Stimulated activated CD4-positive, alpha-beta T cell treated with anti-CD3 and anti-CD28 coated beads, Interleukin-4, amount 100 ng/mL, for 1 hour (primary cell): ENCODE measurements around the gene ENO1.

Experiments used
- DNase-seq: peaks from one replicate; pipeline ENCODE4 v3.0.0-alpha.2; 2020

The ENO1 gene

GRCh38 chr1:8870103-8870502, 8.4 kb downstream of the ENO1 start:
- no peak for DNase-seq

GRCh38 chr1:8867878-8868567, 10.5 kb downstream of the ENO1 start:
- no peak for DNase-seq

- DNase-seq, result no peak
Observed at GRCh38 chr1:8866792-8867415, 11.6 kb downstream of the ENO1 start.

- no peak for DNase-seq
Observed at GRCh38 chr1:8866173-8866791, 12.2 kb downstream of the ENO1 start.

GRCh38 chr1:8864713-8865344, 13.7 kb downstream of the ENO1 start:
- no peak for DNase-seq

GRCh38 chr1:8863794-8864233, 14.7 kb downstream of the ENO1 start:
- DNase-seq, result no peak

- DNase-seq, result no peak
Observed at GRCh38 chr1:8863138-8863537, 15.3 kb downstream of the ENO1 start.

GRCh38 chr1:8862528-8862927, 16.0 kb downstream of the ENO1 start:
- DNase-seq, result no peak

- no peak for DNase-seq
Observed at GRCh38 chr1:8860738-8861516, 17.6 kb downstream of the ENO1 start.

- DNase-seq, result no peak
Observed at GRCh38 chr1:8858888-8859706, 19.4 kb downstream of the ENO1 start.

- no peak for DNase-seq
Observed at GRCh38 chr1:8858112-8858668, 20.3 kb downstream of the ENO1 start.

GRCh38 chr1:8856689-8857412, 21.6 kb downstream of the ENO1 start:
- no peak for DNase-seq

GRCh38 chr1:8854240-8854639, 24.2 kb downstream of the ENO1 start:
- DNase-seq, result no peak

GRCh38 chr1:8851060-8851459, 27.4 kb downstream of the ENO1 start:
- DNase-seq, result no peak

GRCh38 chr1:8848663-8849386, 29.7 kb downstream of the ENO1 start:
- DNase-seq, result peak; percentile 80

GRCh38 chr1:8847990-8848389, 30.5 kb downstream of the ENO1 start:
- DNase-seq, result no peak

- DNase-seq, result no peak
Observed at GRCh38 chr1:8846263-8846662, 32.2 kb downstream of the ENO1 start.

- DNase-seq, result no peak
Observed at GRCh38 chr1:8845104-8846097, 33.1 kb downstream of the ENO1 start.

- no peak for DNase-seq
Observed at GRCh38 chr1:8844501-8845006, 33.9 kb downstream of the ENO1 start.
